Measurements from ENCODE around the gene SPON2.

- TF ChIP-seq IRF1 (CRISPR knock-in tag; IDR thresholded peaks at IDR 0.05): no peak
- no peak for TF ChIP-seq GRHL2 (CRISPR knock-in tag; IDR thresholded peaks at IDR 0.05; ENCODE audit: insufficient replicate concordance, severe bottlenecking)
- no peak for TF ChIP-seq ZNF532 (CRISPR knock-in tag; IDR thresholded peaks at IDR 0.05; ENCODE audit: borderline replicate concordance)
- no peak for TF ChIP-seq FOXJ3 (CRISPR knock-in tag; IDR thresholded peaks at IDR 0.05; ENCODE audit: borderline replicate concordance)
- TF ChIP-seq CTCF (IDR thresholded peaks at IDR 0.05): no peak
- no peak for TF ChIP-seq GABPB1 (CRISPR knock-in tag; IDR thresholded peaks at IDR 0.05)
- TF ChIP-seq ZBTB21 (CRISPR knock-in tag; IDR thresholded peaks at IDR 0.05; ENCODE audit: borderline replicate concordance): no peak
- no peak for TF ChIP-seq TEAD1 (CRISPR knock-in tag; IDR thresholded peaks at IDR 0.05)
- TF ChIP-seq HMGXB4 (CRISPR knock-in tag; IDR thresholded peaks at IDR 0.05): no peak
- no peak for TF ChIP-seq GTF2I (CRISPR knock-in tag; conservative IDR thresholded peaks at IDR 0.05)
- no peak for TF ChIP-seq NR2C2 (CRISPR knock-in tag; IDR thresholded peaks at IDR 0.05)
Observed at GRCh38 chr4:1211371-1211770, 39.0 kb upstream of the SPON2 start.
